ENCODE results near the gene SMYD4. TPM values are rescaled to one million over a fixed set of nuclear protein-coding genes. Genes with fewer than 3 reads are reported as not detected.

The SMYD4 gene
- total RNA-seq, 1 donor from 2014 or later, result 4.6 TPM

- no peak for DNase-seq (ENCODE audit: low read depth)
- TF ChIP-seq CTCF (conservative IDR thresholded peaks at IDR 0.05; ENCODE audit: low read depth, low read length), result no peak
- no peak overlapping the region for H3K4me3 ChIP-seq (ENCODE audit: low read depth, low read length)
Measured at GRCh38 chr17:1758807-1759206, 70.9 kb downstream of the SMYD4 start.

- H3K4me3 ChIP-seq (ENCODE audit: low read depth, low read length), result no peak overlapping the region
- no peak for DNase-seq (ENCODE audit: low read depth)
- TF ChIP-seq CTCF (conservative IDR thresholded peaks at IDR 0.05; ENCODE audit: low read depth, low read length), result no peak
Measured at GRCh38 chr17:1755827-1756262, 73.9 kb downstream of the SMYD4 start.

GRCh38 chr17:1755252-1755826 lies 74.4 kb downstream of the SMYD4 start:
- no peak for TF ChIP-seq CTCF (conservative IDR thresholded peaks at IDR 0.05; ENCODE audit: low read depth, low read length)
- H3K4me3 ChIP-seq (ENCODE audit: low read depth, low read length), result no peak overlapping the region
- DNase-seq (ENCODE audit: low read depth), result no peak

- no peak for DNase-seq (ENCODE audit: low read depth)
- no peak for TF ChIP-seq CTCF (conservative IDR thresholded peaks at IDR 0.05; ENCODE audit: low read depth, low read length)
- no peak overlapping the region for H3K4me3 ChIP-seq (ENCODE audit: low read depth, low read length)
Measured at GRCh38 chr17:1754430-1755112, 75.1 kb downstream of the SMYD4 start.

GRCh38 chr17:1753767-1754429 lies 75.8 kb downstream of the SMYD4 start:
- no peak overlapping the region for H3K4me3 ChIP-seq (ENCODE audit: low read depth, low read length)
- TF ChIP-seq CTCF (conservative IDR thresholded peaks at IDR 0.05; ENCODE audit: low read depth, low read length), result no peak
- no peak for DNase-seq (ENCODE audit: low read depth)

GRCh38 chr17:1752425-1753262 lies 77.1 kb downstream of the SMYD4 start:
- no peak for DNase-seq (ENCODE audit: low read depth)
- TF ChIP-seq CTCF (conservative IDR thresholded peaks at IDR 0.05; ENCODE audit: low read depth, low read length), result no peak
- H3K4me3 ChIP-seq (ENCODE audit: low read depth, low read length), result peak overlapping the region; percentile 22
